Central memory CD8-positive, alpha-beta T cell (primary cell): ENCODE measurements around the gene ANGPTL2.

Experiments used
- ATAC-seq: fragments of 150-1000 bp; cut with Tn5 transposase; replicated peaks from 2 replicates; pipeline ENCODE4 v1.10.0; 2022; ENCODE audit warnings: mild to moderate bottlenecking, moderate FRiP score, moderate number of reproducible peaks; ENCODE audit not compliant: poor library complexity, severe bottlenecking; ENCODE audit errors: extremely low read depth
- DNase-seq, 2 donors: peaks; one replicate each; pipeline ENCODE4 v3.0.0; 2021; ENCODE audit warnings: low spot score in 2 of 2
- H3K27ac Mint-ChIP-seq: one replicate; pipeline ENCODE4 v1.8.0; 2022; ENCODE audit warnings: low read depth, mild to moderate bottlenecking, moderate library complexity, mixed read lengths
- H3K27me3 Mint-ChIP-seq: one replicate; pipeline ENCODE4 v1.8.0; 2022; ENCODE audit warnings: mixed read lengths
- H3K36me3 Mint-ChIP-seq: one replicate; pipeline ENCODE4 v1.8.0; 2022; ENCODE audit warnings: mild to moderate bottlenecking, moderate library complexity, mixed read lengths; ENCODE audit not compliant: insufficient read depth
- H3K4me1 Mint-ChIP-seq: one replicate; pipeline ENCODE4 v1.8.0; 2022; ENCODE audit warnings: mixed read lengths
- H3K4me3 Mint-ChIP-seq: one replicate; pipeline ENCODE4 v1.8.0; 2022; ENCODE audit warnings: mild to moderate bottlenecking, moderate library complexity, mixed read lengths
- H3K9me3 Mint-ChIP-seq: one replicate; pipeline ENCODE4 v1.8.0; 2022; ENCODE audit warnings: mixed read lengths

The ANGPTL2 gene

DNA sequence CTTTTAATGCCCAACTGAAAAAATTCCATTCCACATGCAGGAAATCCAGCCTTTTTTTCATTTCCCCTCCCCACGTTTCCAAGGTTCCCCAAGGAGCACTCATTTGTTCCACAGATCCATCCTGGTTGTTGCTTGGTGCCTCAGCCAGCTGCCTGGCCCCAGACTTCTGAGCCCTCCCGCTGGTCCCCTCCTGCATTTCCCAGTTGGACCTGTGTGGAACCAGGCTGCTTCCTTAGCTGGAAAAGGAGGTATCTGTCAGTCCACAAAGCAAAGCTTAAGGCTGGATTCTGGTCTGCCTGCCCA lies 44.8 kb downstream of the ANGPTL2 start:
- no peaks in the 10 kb centered on the region for H3K9me3 Mint-ChIP-seq
- DNase-seq = no peak
- no peaks in the 10 kb centered on the region for H3K4me1 Mint-ChIP-seq
- H3K27ac Mint-ChIP-seq = no peak overlapping the region
- ATAC-seq = no peak
- no peak overlapping the region for H3K4me3 Mint-ChIP-seq
- peaks cover 6% of the 10 kb centered on the region for H3K36me3 Mint-ChIP-seq
- no peaks in the 10 kb centered on the region for H3K27me3 Mint-ChIP-seq

DNA sequence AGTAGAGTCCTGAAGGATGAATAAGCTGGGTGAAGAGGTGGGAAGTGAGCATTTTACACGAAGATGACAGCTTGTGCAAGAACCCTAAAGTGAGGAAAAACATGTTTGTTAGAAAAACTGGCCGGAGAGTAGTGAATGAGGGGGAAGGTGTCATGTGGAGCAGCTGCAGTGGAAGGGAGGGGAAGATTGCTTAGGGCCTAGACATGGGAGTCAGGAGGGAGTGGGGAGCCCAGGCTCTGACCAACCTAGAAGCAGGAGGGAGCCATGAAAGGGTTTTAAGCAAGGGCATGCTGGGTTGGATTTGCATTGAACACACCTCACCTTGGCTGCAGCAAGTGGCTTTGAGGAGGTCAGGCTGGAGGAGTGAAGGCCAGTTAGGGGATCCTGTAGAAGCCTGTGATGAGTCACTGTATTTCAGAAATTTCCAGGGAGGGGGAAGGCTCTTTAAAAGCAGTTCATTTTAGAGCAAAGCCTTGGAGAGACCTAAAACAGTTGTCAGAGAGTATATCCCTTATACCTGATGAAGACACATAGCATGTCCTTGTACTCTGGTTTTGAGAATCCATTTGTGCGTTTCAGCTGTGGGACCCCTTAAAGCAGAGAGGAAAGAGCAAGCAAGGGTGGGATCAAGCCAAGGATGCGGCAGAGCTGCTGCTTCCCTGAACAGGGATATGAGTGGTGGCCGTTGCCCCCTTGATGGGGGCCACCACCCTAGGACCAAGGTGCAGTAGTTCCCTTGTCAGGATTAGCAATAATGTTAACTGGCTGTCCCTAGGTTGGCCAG lies 45.4 kb downstream of the ANGPTL2 start:
- Mint-ChIP-seq H3K27me3 (no peaks in the 10 kb centered on the region), H3K36me3 (peaks cover 8% of the 10 kb centered on the region), H3K9me3 (peaks cover 1% of the 10 kb centered on the region), H3K4me1 (no peaks in the 10 kb centered on the region), H3K4me3 (no peak overlapping the region), H3K27ac (no peak overlapping the region)
- DNase-seq (no peak), ATAC-seq (no peak)

DNA sequence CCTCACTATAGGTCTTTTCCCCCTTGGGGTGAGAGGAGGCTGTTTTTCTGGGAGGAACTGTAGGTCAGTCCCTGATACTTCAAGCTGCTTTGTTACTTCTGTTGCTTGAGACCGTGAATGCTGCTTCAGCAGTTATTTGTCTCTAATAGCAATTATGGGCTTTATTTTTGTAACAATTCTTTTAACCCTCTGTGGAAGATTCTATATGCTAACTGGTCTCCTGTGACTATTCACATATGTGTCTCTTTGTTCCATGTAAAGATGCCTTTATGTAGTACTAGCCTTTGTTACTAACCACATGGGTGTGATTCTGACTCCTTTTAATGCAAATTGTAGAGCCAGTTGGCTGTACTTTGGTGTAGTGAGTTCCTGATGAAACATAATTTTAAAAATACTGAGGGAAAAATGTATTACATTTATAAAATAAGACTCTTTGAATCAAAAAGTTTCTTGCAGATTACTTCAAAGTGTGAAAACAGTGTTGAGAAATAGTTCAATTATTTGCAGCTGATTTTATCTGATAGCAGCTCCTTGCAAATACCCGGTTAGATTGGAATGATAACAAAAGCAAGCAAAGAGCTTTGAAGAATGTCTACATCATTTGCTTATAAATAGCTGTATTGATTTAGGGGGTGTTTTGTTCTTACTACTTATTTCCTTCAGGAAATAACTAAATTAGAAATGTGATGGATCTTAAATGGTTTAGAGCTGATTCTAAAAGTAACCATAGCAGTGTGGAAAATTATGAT lies 46.6 kb downstream of the ANGPTL2 start:
- DNase-seq (no peak), ATAC-seq (no peak)
- H3K9me3 Mint-ChIP-seq = peaks cover 6% of the 10 kb centered on the region
- no peaks in the 10 kb centered on the region for H3K4me1 Mint-ChIP-seq
- no peak overlapping the region for H3K27ac Mint-ChIP-seq
- no peaks in the 10 kb centered on the region for H3K27me3 Mint-ChIP-seq
- no peak overlapping the region for H3K4me3 Mint-ChIP-seq
- peaks cover 7% of the 10 kb centered on the region for H3K36me3 Mint-ChIP-seq

DNA sequence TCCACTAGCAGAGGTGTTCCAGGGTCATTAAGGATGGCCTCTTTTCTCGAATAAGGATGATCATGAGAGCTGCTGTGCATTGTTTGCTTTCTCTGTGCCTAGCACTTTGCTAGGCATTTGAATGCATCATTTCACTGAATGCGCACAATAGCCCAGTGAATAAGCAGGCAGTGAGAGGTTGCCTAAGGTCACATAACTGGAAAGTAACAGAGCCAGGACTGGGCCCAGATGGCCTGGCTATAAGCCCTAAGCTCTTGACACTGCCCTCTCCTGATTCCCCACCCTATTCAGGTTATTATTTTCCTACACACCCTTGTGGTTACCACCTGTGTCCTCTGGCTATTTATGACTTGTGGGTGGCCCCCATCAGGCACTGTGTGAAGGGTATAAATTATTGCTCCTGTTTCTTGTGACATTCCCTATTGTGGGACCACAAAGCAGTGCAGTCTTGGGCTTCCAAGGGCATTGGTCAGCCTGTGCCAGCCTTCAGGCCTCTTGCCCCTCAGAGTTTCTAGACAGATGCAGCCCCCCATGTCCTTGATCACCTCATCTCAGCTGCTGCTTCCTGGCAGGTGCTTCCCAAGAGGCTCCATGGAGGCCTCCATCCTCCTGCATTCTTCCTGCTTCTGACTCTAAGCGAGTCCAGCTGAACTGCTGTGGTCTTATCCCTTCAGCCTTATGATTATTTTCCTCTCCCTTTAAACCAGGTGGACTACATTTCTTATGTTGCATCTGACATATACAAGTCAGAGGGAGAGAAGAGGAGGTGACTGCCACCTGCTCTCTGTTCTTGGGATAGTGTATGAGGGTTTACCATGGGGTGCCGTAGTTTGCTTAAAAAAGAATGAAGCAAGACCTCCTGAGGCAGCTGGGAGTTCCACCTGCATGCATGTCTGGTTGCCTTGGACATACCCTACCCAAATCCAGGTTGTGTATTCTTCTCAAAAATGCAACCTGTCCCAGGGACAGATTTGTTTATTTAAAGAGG lies 47.6 kb downstream of the ANGPTL2 start:
- Mint-ChIP-seq H3K27ac (no peak overlapping the region), H3K36me3 (peaks cover 7% of the 10 kb centered on the region), H3K4me3 (no peak overlapping the region), H3K27me3 (no peaks in the 10 kb centered on the region), H3K4me1 (no peaks in the 10 kb centered on the region), H3K9me3 (peaks cover 6% of the 10 kb centered on the region)
- ATAC-seq (no peak), DNase-seq (no peak)

DNA sequence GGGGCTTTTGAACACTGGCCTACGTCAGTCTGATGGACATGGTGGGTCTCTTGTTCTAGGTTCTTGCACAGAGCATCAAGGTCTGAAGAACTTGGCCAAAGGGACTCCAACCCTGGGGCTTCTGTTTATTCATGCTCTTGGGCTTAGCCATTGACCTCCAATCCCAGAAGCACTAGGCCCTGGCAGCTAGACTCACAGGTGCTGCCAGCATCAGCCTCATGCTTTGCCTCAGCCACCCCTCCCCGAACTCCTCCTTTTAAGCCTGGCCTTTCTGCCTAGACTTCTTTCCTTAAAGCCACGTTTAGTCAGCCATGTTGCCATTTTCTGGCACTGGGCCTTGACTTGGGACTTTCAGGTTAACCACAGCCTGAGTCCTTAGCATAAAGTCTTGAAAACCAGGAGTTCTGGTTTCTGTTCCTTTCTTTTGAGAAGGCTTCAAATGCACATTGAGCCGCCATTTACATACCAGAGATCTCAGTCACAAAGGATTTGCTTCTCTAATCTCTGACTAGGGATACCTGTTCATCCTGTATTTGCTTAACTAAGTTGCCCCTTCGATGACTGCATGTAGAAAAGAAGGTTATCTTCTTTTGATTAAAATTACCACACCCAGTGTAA lies 54.7 kb downstream of the ANGPTL2 start:
- Mint-ChIP-seq H3K4me3 (no peak overlapping the region), H3K27ac (no peak overlapping the region), H3K36me3 (peaks cover 4% of the 10 kb centered on the region), H3K4me1 (no peaks in the 10 kb centered on the region), H3K9me3 (peaks cover 6% of the 10 kb centered on the region), H3K27me3 (no peaks in the 10 kb centered on the region)
- ATAC-seq (no peak), DNase-seq (no peak)

DNA sequence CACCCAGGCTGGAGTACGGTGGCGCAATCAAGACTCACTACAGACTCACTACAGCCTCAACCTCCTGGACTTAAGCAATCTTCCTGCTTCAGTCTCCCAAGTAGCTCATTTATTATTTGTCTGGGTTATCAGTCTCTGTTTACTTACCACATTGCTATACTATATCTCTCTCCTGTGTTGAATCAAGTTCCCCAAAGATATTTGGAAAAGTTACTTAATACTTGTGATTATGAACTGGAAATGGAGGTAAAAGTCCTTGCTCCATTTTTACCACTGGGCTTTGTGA lies 55.6 kb downstream of the ANGPTL2 start:
- Mint-ChIP-seq H3K27me3 (no peaks in the 10 kb centered on the region), H3K4me1 (no peaks in the 10 kb centered on the region), H3K4me3 (no peak overlapping the region), H3K36me3 (no peaks in the 10 kb centered on the region), H3K27ac (no peak overlapping the region), H3K9me3 (peaks cover 3% of the 10 kb centered on the region)
- DNase-seq (no peak), ATAC-seq (no peak)

DNA sequence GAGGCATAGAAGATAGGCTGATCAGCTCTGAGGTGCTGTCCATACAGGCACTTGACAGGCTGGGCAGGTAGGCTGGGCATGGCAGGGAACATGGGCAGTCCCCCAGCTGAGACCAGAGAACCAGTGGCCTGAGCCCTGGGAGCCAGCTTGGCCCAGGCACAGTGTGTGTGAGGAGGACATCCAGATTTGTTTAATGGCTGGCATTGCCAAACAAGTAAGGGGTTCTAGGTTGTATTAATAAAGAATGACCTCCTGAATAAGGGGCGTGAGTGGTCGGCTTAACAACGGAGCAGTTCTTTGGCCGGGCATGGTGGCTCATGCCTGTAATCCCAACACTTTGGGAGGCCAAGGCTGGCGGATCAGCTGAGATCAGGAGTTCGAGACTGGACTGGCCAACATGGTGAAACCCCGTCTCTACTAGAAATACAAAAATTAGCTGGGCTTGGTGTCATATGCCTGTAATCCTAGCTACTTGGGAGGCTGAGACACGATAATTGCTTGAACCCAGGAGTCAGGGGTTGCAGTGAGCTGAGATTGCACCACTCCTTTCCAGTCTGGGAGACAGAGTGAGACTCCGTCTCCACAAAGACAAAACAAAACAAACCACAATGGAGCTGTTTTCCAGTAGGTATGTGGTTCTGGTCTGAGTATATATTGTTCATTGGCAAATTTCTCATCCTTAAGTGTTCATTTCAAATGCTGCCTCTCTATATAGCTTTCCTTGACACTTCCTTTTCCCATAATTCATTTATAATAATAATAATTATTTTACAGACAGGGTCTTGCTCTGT lies 56.2 kb downstream of the ANGPTL2 start:
- DNase-seq (no peak), ATAC-seq (no peak)
- Mint-ChIP-seq H3K27me3 (no peaks in the 10 kb centered on the region), H3K36me3 (no peaks in the 10 kb centered on the region), H3K9me3 (no peaks in the 10 kb centered on the region), H3K4me3 (no peak overlapping the region), H3K27ac (peak overlapping the region; percentile 4), H3K4me1 (no peaks in the 10 kb centered on the region)

DNA sequence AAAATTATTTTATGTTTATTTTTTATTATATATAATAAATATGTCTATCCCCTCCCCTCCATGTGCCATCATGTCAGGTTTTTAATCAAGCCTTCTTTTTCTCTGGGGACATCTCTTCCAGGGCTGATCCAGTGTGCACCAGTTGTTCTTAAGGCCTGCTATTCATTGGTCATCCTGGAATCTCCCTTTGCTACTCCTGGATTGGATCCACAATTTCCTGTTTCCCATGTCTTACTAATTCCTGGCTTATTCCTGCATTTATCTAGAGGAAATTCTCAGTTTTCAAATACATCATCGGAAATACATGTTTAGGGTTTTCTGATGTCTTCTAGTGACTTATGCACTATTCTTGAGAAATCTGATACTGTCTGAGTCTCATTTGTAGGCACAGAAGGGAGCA lies 56.8 kb downstream of the ANGPTL2 start:
- no peak for ATAC-seq
- Mint-ChIP-seq H3K27me3 (no peaks in the 10 kb centered on the region), H3K36me3 (no peaks in the 10 kb centered on the region), H3K27ac (peak overlapping the region; percentile 4), H3K4me1 (no peaks in the 10 kb centered on the region), H3K4me3 (no peak overlapping the region), H3K9me3 (no peaks in the 10 kb centered on the region)
- DNase-seq = no peak

DNA sequence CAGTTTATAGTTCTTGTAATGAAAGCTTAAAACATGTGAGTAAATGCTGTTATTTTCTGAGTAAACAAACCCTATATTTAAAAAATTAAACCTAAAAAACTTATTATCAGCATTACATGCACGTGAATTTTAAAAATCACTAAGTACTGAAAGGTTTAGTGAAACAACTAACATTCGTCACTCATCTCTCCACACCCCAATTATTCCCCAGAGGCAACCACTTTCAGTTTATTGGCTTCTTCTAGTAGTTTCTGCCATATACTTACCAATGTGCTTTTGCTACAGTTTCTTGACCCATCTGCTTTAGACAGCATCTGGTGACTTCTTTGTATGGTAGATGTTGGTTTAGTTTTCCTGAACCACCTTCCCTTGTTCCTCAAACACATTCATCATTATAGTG lies 58.1 kb downstream of the ANGPTL2 start:
- no peak overlapping the region for H3K4me3 Mint-ChIP-seq
- H3K27ac Mint-ChIP-seq = no peak overlapping the region
- DNase-seq (no peak), ATAC-seq (no peak)
- no peaks in the 10 kb centered on the region for H3K36me3 Mint-ChIP-seq
- H3K4me1 Mint-ChIP-seq = peaks cover 5% of the 10 kb centered on the region
- no peaks in the 10 kb centered on the region for H3K9me3 Mint-ChIP-seq
- no peaks in the 10 kb centered on the region for H3K27me3 Mint-ChIP-seq

DNA sequence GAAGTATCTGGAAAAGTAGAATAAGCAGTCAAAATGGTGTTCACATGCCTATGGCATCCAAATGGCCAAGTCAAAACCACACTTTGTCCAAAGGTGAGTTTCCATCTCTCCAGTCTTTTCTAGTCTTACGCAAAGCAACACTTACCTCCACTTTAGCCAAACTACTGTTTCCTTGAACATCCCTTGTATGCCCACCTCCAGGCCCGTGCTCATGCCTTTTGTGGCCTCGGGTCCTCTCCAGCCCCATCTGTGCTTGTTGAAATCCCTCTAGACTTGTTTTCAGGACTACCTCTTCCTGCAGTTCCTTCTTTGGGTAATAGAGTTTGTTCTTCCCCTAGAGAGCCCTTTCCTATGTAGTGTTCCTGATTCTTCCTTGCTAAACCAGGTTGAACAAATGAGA lies 61.0 kb downstream of the ANGPTL2 start:
- no peak for ATAC-seq
- Mint-ChIP-seq H3K4me1 (peaks cover 14% of the 10 kb centered on the region), H3K9me3 (no peaks in the 10 kb centered on the region), H3K4me3 (no peak overlapping the region), H3K27me3 (no peaks in the 10 kb centered on the region), H3K27ac (no peak overlapping the region), H3K36me3 (no peaks in the 10 kb centered on the region)
- no peak for DNase-seq

DNA sequence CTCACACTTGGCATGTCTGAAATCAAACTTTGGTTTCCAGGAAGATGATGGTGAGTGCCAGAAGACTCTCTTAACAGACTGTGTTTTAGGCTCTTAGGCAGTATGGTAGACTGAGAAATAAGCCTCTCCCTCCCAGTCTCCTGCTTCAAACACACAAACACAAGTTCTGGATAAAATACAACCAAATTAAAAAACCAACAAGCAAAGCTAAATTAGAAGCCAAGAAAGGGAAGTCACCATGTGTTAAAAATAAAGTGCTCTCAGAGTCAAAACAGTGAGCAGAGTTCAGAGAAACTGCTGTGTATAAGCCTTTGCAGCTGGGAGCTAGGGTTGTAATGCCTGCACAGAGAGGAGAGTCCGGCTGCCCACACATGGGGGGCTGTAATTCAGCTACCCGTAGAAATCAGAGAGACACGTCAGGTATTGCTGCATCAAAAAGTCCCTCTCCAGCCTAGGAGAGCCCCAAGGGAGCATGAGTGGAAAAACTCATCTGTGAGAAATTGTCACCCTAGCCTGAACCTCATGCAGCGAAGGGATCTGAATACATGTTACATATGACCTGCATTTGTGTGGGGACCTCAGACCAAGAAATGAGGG lies 62.6 kb downstream of the ANGPTL2 start:
- Mint-ChIP-seq H3K27ac (peak overlapping the region; percentile 56), H3K36me3 (no peaks in the 10 kb centered on the region), H3K4me1 (peaks cover 14% of the 10 kb centered on the region), H3K9me3 (no peaks in the 10 kb centered on the region), H3K27me3 (no peaks in the 10 kb centered on the region), H3K4me3 (no peak overlapping the region)
- no peak for ATAC-seq
- no peak for DNase-seq
